ENCODE results near the gene EPHB4.

DNA sequence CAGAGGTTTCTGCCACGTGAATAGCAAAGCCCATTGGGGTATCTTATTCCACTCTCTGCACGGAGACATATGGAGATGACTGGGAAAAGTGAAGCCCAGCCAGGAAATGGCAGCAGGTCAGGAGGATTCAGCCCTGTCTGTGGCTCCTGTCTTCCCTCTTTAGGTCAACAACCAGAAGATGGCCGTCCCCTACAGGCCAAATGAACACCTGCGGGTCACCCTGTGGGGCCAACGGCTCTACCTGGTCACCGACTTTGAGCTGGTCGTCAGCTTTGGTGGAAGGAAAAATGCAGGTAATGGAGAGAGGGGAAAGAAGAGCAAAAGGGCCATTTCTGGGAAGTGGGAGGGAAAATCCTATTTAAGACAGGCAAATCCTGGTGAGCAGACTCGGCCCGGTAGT lies 38.3 kb downstream of the EPHB4 start:
- TF ChIP-seq, protein P1, sequence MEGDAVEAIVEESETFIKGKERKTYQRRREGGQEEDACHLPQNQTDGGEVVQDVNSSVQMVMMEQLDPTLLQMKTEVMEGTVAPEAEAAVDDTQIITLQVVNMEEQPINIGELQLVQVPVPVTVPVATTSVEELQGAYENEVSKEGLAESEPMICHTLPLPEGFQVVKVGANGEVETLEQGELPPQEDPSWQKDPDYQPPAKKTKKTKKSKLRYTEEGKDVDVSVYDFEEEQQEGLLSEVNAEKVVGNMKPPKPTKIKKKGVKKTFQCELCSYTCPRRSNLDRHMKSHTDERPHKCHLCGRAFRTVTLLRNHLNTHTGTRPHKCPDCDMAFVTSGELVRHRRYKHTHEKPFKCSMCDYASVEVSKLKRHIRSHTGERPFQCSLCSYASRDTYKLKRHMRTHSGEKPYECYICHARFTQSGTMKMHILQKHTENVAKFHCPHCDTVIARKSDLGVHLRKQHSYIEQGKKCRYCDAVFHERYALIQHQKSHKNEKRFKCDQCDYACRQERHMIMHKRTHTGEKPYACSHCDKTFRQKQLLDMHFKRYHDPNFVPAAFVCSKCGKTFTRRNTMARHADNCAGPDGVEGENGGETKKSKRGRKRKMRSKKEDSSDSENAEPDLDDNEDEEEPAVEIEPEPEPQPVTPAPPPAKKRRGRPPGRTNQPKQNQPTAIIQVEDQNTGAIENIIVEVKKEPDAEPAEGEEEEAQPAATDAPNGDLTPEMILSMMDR (IDR thresholded peaks at IDR 0.05; ENCODE audit: low read length), result peak; percentile 14; the same call in 1 of the 2 replicates
- TF ChIP-seq EZH2 (optimal IDR thresholded peaks at IDR 0.05; ENCODE audit: low read depth, low read length), result no peak

All from MM.1S (cell line).